ENCODE measurements around the gene CLRN1.

DNA sequence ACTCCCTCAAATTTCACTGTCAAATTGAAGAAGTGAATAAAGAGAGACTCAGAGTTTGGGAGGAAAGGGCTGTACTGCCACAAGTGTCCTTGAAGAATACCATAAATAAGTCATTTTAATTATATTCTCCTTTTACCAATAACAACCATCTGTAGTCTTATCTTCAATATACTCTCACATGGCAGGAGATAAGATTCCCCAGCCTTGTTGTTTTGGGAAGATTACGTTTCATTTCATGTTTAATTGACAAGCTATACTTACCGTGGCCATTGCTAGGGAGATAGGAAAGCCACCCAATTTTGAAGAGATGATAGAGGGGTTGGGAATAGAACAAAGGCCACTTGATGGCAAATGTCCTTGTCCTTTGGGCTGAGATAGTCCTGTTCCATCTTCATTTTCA is 69.5 kb downstream of the CLRN1 start:
- TF ChIP-seq, protein P1, sequence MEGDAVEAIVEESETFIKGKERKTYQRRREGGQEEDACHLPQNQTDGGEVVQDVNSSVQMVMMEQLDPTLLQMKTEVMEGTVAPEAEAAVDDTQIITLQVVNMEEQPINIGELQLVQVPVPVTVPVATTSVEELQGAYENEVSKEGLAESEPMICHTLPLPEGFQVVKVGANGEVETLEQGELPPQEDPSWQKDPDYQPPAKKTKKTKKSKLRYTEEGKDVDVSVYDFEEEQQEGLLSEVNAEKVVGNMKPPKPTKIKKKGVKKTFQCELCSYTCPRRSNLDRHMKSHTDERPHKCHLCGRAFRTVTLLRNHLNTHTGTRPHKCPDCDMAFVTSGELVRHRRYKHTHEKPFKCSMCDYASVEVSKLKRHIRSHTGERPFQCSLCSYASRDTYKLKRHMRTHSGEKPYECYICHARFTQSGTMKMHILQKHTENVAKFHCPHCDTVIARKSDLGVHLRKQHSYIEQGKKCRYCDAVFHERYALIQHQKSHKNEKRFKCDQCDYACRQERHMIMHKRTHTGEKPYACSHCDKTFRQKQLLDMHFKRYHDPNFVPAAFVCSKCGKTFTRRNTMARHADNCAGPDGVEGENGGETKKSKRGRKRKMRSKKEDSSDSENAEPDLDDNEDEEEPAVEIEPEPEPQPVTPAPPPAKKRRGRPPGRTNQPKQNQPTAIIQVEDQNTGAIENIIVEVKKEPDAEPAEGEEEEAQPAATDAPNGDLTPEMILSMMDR (IDR thresholded peaks at IDR 0.05; ENCODE audit: low read depth, low read length) = no peak
- no peak for TF ChIP-seq EZH2phosphoT487 (IDR thresholded peaks at IDR 0.05; ENCODE audit: low read depth)

All from OCI-LY3 (cell line).